Measurements from ENCODE around the gene KCNJ16. TPM values are rescaled to one million over a fixed set of nuclear protein-coding genes. Genes with fewer than 3 reads are reported as not detected.

KCNJ16 gene
- total RNA-seq, 1 experiment from 2014 or later = not detected

DNA sequence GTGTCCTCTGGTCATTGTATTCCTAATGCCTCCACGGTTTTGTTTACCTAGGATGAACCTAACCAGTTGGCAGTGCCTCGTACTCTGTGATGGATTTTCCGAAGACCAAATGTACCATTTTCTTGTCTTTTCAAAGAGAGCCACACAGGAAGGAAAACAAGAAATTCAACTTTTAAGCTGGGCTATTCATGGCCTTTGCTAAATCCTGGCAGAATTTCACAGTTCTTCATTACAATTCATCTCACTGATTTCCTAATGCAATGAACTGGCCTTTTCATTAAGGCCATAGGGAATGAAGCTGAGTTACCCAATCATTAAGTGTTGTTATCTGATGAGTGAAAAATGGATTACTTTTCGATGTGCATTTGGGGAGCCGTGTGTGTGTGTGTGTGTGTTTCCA, 7.9 kb upstream of the KCNJ16 start:
- no peaks in the 10 kb centered on the region for H4K20me1 ChIP-seq (ENCODE audit: low read length)
- H3F3A ChIP-seq (ENCODE audit: low read length, unreplicated experiment) = no peaks in the 10 kb centered on the region
- no peak overlapping the region for H3K4me3 ChIP-seq (ENCODE audit: low read length)
- ChIA-PET POLR2A (ENCODE audit: unreplicated experiment) (no interaction called here), CTCF (no interaction called here)
- H3K9me2 ChIP-seq (replicated peaks; ENCODE audit: low read length) = no peaks in the 10 kb centered on the region
- no peak overlapping the region for H3K9ac ChIP-seq (ENCODE audit: low read length)
- peaks cover 7% of the 10 kb centered on the region for H3K4me1 ChIP-seq (ENCODE audit: insufficient read depth, low read length)
- H3K79me2 ChIP-seq (ENCODE audit: low read length) = no peaks in the 10 kb centered on the region
- ATAC-seq (no peak), DNase-seq (no peak)
- H3K36me3 ChIP-seq (ENCODE audit: low read depth, low read length) = no peaks in the 10 kb centered on the region
- TF ChIP-seq, protein P1, sequence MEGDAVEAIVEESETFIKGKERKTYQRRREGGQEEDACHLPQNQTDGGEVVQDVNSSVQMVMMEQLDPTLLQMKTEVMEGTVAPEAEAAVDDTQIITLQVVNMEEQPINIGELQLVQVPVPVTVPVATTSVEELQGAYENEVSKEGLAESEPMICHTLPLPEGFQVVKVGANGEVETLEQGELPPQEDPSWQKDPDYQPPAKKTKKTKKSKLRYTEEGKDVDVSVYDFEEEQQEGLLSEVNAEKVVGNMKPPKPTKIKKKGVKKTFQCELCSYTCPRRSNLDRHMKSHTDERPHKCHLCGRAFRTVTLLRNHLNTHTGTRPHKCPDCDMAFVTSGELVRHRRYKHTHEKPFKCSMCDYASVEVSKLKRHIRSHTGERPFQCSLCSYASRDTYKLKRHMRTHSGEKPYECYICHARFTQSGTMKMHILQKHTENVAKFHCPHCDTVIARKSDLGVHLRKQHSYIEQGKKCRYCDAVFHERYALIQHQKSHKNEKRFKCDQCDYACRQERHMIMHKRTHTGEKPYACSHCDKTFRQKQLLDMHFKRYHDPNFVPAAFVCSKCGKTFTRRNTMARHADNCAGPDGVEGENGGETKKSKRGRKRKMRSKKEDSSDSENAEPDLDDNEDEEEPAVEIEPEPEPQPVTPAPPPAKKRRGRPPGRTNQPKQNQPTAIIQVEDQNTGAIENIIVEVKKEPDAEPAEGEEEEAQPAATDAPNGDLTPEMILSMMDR (conservative IDR thresholded peaks at IDR 0.05; ENCODE audit: low read depth, low read length) = no peak
- no peak for TF ChIP-seq EZH2phosphoT487 (IDR thresholded peaks at IDR 0.05; ENCODE audit: borderline replicate concordance, low read length)
- TF ChIP-seq EZH2 (IDR thresholded peaks at IDR 0.05; ENCODE audit: low read length, unreplicated experiment) = no peak
- H2AFZ ChIP-seq (ENCODE audit: low read length) = no peak overlapping the region
- intact Hi-C loops (cut with micrococcal nuclease) = no loop called here
- H3K27ac ChIP-seq (ENCODE audit: low read length) = no peak overlapping the region
- no peaks in the 10 kb centered on the region for H3K9me3 ChIP-seq (ENCODE audit: low read length)
- no peaks in the 10 kb centered on the region for H3K27me3 ChIP-seq (ENCODE audit: low read length)
- no peak overlapping the region for H3K4me2 ChIP-seq (ENCODE audit: low read length)
- BruUV-seq (replicated peaks) = no TSS peak

DNA sequence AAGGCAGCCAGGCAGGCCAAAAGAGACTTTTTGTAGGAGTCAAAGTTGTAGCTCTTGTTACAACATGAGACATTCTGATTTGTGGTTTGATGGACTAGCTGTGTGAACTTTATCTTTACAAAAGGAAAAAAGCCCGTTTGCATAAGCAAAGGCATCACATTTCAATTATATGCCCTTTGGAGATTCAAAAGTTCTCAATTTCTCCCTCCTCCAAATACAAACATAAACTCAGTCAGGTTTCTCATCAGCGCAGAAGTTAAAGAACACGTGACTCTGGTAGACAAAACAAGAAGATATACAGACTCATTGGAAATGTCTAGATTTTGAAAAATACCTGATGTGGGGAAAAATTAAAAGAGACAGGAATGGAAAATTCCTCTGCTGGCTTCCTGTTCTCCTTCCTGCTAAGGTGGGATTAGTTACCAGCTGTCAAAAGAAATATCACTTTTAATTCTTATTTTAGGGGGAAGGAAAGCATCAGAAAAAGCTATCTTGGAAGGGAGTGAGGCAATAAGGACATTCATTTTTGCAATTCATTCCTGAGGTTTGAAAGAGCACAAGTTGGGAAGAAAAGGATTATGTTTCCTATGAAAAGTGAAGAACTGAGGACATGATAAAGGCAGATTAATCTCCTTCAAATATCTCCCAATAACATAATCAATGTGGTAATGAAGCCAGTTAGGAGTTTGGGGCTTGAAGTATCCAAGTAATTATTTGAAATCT, 4.6 kb upstream of the KCNJ16 start:
- peaks cover 7% of the 10 kb centered on the region for H3K4me1 ChIP-seq (ENCODE audit: insufficient read depth, low read length)
- BruUV-seq (replicated peaks) = no TSS peak
- CTCF ChIA-PET = interaction anchor here (0.9 kb wide), 1 partner anchor 54 kb away, joined by 3 read pairs; no protein-coding TSS in a partner anchor
- no peak overlapping the region for H3K9ac ChIP-seq (ENCODE audit: low read length)
- ATAC-seq (peak; percentile 29; the same call in 1 of the 2 replicates), DNase-seq (peak; percentile 23)
- intact Hi-C loops (cut with micrococcal nuclease) = no loop called here
- no peaks in the 10 kb centered on the region for H3K36me3 ChIP-seq (ENCODE audit: low read depth, low read length)
- POLR2A ChIA-PET (ENCODE audit: unreplicated experiment) = no interaction called here
- H3K9me3 ChIP-seq (ENCODE audit: low read length) = no peaks in the 10 kb centered on the region
- no peak overlapping the region for H2AFZ ChIP-seq (ENCODE audit: low read length)
- H3K4me3 ChIP-seq (ENCODE audit: low read length) = no peak overlapping the region
- no peaks in the 10 kb centered on the region for H3K27me3 ChIP-seq (ENCODE audit: low read length)
- no peak overlapping the region for H3K27ac ChIP-seq (ENCODE audit: low read length)
- H3F3A ChIP-seq (ENCODE audit: low read length, unreplicated experiment) = no peaks in the 10 kb centered on the region
- H3K4me2 ChIP-seq (ENCODE audit: low read length) = no peak overlapping the region
- no peaks in the 10 kb centered on the region for H3K9me2 ChIP-seq (replicated peaks; ENCODE audit: low read length)
- TF ChIP-seq EZH2phosphoT487 (IDR thresholded peaks at IDR 0.05; ENCODE audit: borderline replicate concordance, low read length) = no peak
- TF ChIP-seq, protein P1 (conservative IDR thresholded peaks at IDR 0.05; ENCODE audit: low read depth, low read length) = no peak
- TF ChIP-seq EZH2 (IDR thresholded peaks at IDR 0.05; ENCODE audit: low read length, unreplicated experiment) = no peak
- H4K20me1 ChIP-seq (ENCODE audit: low read length) = no peaks in the 10 kb centered on the region
- no peaks in the 10 kb centered on the region for H3K79me2 ChIP-seq (ENCODE audit: low read length)

DNA sequence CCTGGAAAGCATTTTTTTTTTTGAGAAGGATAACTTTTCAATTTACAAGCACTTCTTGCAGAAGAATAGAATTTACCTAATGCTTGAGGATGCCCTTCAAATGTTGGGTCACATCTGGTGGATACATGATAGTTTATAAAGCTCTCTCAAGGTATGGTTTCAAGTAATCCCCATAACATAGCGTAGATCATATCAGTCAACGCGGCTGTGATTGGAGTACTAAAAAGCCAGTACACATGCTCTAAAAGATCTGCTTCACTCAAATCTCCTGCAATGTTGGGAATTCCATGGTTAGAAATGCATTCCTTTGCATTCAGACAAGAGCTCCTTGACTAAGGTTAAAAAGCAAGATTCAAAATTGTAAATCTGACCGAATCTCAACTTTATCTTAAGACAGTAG, 3.9 kb upstream of the KCNJ16 start:
- no peak overlapping the region for H3K4me3 ChIP-seq (ENCODE audit: low read length)
- POLR2A ChIA-PET (ENCODE audit: unreplicated experiment) = no interaction called here
- H3K27me3 ChIP-seq (ENCODE audit: low read length) = no peaks in the 10 kb centered on the region
- no peak for ATAC-seq
- no peak overlapping the region for H3K4me2 ChIP-seq (ENCODE audit: low read length)
- no peaks in the 10 kb centered on the region for H4K20me1 ChIP-seq (ENCODE audit: low read length)
- peaks cover 7% of the 10 kb centered on the region for H3K4me1 ChIP-seq (ENCODE audit: insufficient read depth, low read length)
- H3K9me3 ChIP-seq (ENCODE audit: low read length) = no peaks in the 10 kb centered on the region
- H3K27ac ChIP-seq (ENCODE audit: low read length) = no peak overlapping the region
- DNase-seq = no peak
- H3K9me2 ChIP-seq (replicated peaks; ENCODE audit: low read length) = no peaks in the 10 kb centered on the region
- H3K9ac ChIP-seq (ENCODE audit: low read length) = no peak overlapping the region
- no peaks in the 10 kb centered on the region for H3K79me2 ChIP-seq (ENCODE audit: low read length)
- BruUV-seq (replicated peaks) = no TSS peak
- intact Hi-C loops (cut with micrococcal nuclease) = no loop called here
- H2AFZ ChIP-seq (ENCODE audit: low read length) = no peak overlapping the region
- CTCF ChIA-PET = no interaction called here
- no peak for TF ChIP-seq EZH2phosphoT487 (IDR thresholded peaks at IDR 0.05; ENCODE audit: borderline replicate concordance, low read length)
- H3F3A ChIP-seq (ENCODE audit: low read length, unreplicated experiment) = no peaks in the 10 kb centered on the region
- no peaks in the 10 kb centered on the region for H3K36me3 ChIP-seq (ENCODE audit: low read depth, low read length)
